Measurements from ENCODE around the gene RBPJ. TPM values are rescaled to one million over a fixed set of nuclear protein-coding genes. Genes with fewer than 3 reads are reported as not detected.

RBPJ gene
- total RNA-seq, 2 donors from 2014 or later: 41.7 to 98.2 TPM

DNA sequence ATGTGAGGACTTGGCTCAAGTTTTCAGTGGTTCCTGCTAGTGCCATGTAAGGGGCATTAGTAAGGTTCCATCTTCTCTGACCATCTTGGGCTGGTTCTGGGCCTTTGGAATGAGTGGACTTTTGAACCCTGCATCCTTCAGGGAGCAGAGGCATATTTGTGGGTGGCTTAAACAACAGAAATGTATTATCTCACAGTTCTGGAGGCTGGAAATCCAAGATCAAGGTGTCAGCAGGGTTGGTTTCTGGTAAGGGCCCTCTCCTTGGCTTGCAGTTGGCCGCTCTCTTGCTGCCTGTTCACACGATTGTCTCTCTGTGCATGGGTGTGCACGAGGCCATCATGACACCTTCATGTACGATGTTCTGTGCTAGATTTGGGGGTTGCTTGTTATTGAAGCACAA, 148.2 kb downstream of the RBPJ start:
- intact Hi-C loops (cut with DNase I): no loop called here
- no peak for DNase-seq
- H3K9me3 ChIP-seq: no peaks in the 10 kb centered on the region
- no peaks in the 10 kb centered on the region for H3K36me3 ChIP-seq
- TF ChIP-seq, protein P1, sequence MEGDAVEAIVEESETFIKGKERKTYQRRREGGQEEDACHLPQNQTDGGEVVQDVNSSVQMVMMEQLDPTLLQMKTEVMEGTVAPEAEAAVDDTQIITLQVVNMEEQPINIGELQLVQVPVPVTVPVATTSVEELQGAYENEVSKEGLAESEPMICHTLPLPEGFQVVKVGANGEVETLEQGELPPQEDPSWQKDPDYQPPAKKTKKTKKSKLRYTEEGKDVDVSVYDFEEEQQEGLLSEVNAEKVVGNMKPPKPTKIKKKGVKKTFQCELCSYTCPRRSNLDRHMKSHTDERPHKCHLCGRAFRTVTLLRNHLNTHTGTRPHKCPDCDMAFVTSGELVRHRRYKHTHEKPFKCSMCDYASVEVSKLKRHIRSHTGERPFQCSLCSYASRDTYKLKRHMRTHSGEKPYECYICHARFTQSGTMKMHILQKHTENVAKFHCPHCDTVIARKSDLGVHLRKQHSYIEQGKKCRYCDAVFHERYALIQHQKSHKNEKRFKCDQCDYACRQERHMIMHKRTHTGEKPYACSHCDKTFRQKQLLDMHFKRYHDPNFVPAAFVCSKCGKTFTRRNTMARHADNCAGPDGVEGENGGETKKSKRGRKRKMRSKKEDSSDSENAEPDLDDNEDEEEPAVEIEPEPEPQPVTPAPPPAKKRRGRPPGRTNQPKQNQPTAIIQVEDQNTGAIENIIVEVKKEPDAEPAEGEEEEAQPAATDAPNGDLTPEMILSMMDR (IDR thresholded peaks at IDR 0.05): no peak
- no peaks in the 10 kb centered on the region for H3K4me1 ChIP-seq
- no peak overlapping the region for H3K27ac ChIP-seq
- no peaks in the 10 kb centered on the region for H3K27me3 ChIP-seq
- H3K4me3 ChIP-seq: no peak overlapping the region
- H3K9ac ChIP-seq (ENCODE audit: low read depth in 2 of 2, low read length in 2 of 2): no peak overlapping the region

GRCh38 chr4:26471890-26472289, 151.1 kb downstream of the RBPJ start:
- no peaks in the 10 kb centered on the region for H3K27me3 ChIP-seq
- DNase-seq: no peak
- intact Hi-C loops (cut with DNase I): no loop called here
- no peaks in the 10 kb centered on the region for H3K9me3 ChIP-seq
- H3K4me1 ChIP-seq: no peaks in the 10 kb centered on the region
- no peak overlapping the region for H3K4me3 ChIP-seq
- TF ChIP-seq, protein P1 (IDR thresholded peaks at IDR 0.05): no peak
- H3K9ac ChIP-seq (ENCODE audit: low read depth in 2 of 2, low read length in 2 of 2): no peak overlapping the region
- H3K27ac ChIP-seq: no peak overlapping the region
- H3K36me3 ChIP-seq: no peaks in the 10 kb centered on the region

GRCh38 chr4:26473893-26474292, 153.1 kb downstream of the RBPJ start:
- DNase-seq: no peak

GRCh38 chr4:26474551-26474950, 153.7 kb downstream of the RBPJ start:
- no peak overlapping the region for H3K27ac ChIP-seq
- no peaks in the 10 kb centered on the region for H3K9me3 ChIP-seq
- no peaks in the 10 kb centered on the region for H3K27me3 ChIP-seq
- no peak overlapping the region for H3K4me3 ChIP-seq
- TF ChIP-seq, protein P1 (IDR thresholded peaks at IDR 0.05): no peak
- intact Hi-C loops (cut with DNase I): no loop called here
- DNase-seq: no peak
- H3K4me1 ChIP-seq: no peaks in the 10 kb centered on the region
- no peaks in the 10 kb centered on the region for H3K36me3 ChIP-seq
- no peak overlapping the region for H3K9ac ChIP-seq (ENCODE audit: low read depth in 2 of 2, low read length in 2 of 2)

More at GRCh38 chr4:26473893-26474292, 153.1 kb downstream of the RBPJ start:
- H3K4me3 ChIP-seq: no peak overlapping the region
- no peaks in the 10 kb centered on the region for H3K36me3 ChIP-seq
- TF ChIP-seq, protein P1 (IDR thresholded peaks at IDR 0.05): no peak
- H3K9me3 ChIP-seq: no peaks in the 10 kb centered on the region
- H3K4me1 ChIP-seq: no peaks in the 10 kb centered on the region
- no peak overlapping the region for H3K27ac ChIP-seq
- H3K27me3 ChIP-seq: no peaks in the 10 kb centered on the region
- H3K9ac ChIP-seq (ENCODE audit: low read depth in 2 of 2, low read length in 2 of 2): no peak overlapping the region
- intact Hi-C loops (cut with DNase I): no loop called here

GRCh38 chr4:26475716-26476115, 154.9 kb downstream of the RBPJ start:
- H3K4me1 ChIP-seq: no peaks in the 10 kb centered on the region
- DNase-seq: no peak
- intact Hi-C loops (cut with DNase I): no loop called here
- H3K36me3 ChIP-seq: no peaks in the 10 kb centered on the region
- H3K27ac ChIP-seq: no peak overlapping the region
- no peak overlapping the region for H3K4me3 ChIP-seq
- H3K9ac ChIP-seq (ENCODE audit: low read depth in 2 of 2, low read length in 2 of 2): no peak overlapping the region
- H3K27me3 ChIP-seq: no peaks in the 10 kb centered on the region
- H3K9me3 ChIP-seq: no peaks in the 10 kb centered on the region
- TF ChIP-seq, protein P1 (IDR thresholded peaks at IDR 0.05): no peak

DNA sequence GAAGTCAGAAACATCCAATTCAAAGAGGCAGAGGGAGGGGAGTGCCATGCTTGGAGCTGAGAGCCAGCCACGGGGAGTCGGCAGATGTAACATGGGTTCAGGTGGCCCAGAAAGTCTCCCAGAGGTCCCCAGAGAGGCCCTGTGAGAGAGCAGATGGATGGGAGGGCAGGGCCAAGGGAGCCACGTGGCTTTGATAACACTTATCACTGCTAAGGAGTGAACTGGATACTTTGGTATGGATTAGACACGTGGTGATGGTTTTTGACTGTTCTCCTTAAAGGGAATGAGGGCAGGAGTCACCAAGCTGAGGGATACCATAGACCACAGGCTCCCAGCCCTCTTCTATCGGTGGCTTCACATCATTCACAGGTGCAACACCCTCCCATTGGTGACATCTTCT, 155.7 kb downstream of the RBPJ start:
- Histone ChIP-seq H3K4me1 (no peaks in the 10 kb centered on the region), H3K27me3 (no peaks in the 10 kb centered on the region), H3K9me3 (no peaks in the 10 kb centered on the region), H3K4me3 (no peak overlapping the region), H3K36me3 (no peaks in the 10 kb centered on the region), H3K9ac (ENCODE audit: low read depth in 2 of 2, low read length in 2 of 2) (no peak overlapping the region), H3K27ac (no peak overlapping the region)
- intact Hi-C loops (cut with DNase I): no loop called here
- no peak for DNase-seq
- TF ChIP-seq, protein P1 (IDR thresholded peaks at IDR 0.05): no peak
